Measurements from ENCODE around the gene ATPAF1. TPM values are rescaled to one million over a fixed set of nuclear protein-coding genes. Genes with fewer than 3 reads are reported as not detected.
"Not testable (repeated sequence)": the region's sequence is repeated elsewhere in the genome, so short reads cannot be mapped to it uniquely, and the experiment has no call there.

ATPAF1 gene
- total RNA-seq, 1 donor from 2014 or later = 24.5 TPM

DNA sequence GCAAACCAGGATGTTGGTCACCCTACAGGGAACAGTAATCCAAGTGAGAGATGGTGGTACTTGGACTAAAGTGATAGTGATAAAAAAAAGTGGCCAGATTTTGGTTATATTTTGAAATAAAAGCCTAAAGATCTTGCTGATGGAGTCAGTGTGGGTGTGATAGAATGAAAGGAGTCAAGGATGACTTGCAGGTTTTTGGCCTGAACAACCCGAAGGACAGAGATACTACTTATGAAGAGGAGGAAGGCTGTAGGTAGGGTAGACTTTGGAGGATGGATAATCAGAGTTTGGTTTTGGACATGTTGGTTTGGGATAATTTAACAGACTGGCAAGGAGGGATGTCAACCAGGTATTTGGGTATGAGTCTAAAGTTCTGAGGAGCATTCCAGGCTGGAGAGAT, 2.0 kb upstream of the ATPAF1 start:
- ATAC-seq (ENCODE audit: low read depth) = no peak
- H3K4me3 Mint-ChIP-seq = no peak overlapping the region
- DNase-seq = no peak
- CTCF ChIA-PET = no interaction called here
- H3K27me3 Mint-ChIP-seq = no peaks in the 10 kb centered on the region
- POLR2A ChIA-PET = no interaction called here
- H3K36me3 Mint-ChIP-seq (ENCODE audit: low read depth) = peaks cover 21% of the 10 kb centered on the region
- intact Hi-C loops (cut with micrococcal nuclease) = no loop called here
- H3K27ac Mint-ChIP-seq = no peak overlapping the region
- TF ChIP-seq, protein P1, sequence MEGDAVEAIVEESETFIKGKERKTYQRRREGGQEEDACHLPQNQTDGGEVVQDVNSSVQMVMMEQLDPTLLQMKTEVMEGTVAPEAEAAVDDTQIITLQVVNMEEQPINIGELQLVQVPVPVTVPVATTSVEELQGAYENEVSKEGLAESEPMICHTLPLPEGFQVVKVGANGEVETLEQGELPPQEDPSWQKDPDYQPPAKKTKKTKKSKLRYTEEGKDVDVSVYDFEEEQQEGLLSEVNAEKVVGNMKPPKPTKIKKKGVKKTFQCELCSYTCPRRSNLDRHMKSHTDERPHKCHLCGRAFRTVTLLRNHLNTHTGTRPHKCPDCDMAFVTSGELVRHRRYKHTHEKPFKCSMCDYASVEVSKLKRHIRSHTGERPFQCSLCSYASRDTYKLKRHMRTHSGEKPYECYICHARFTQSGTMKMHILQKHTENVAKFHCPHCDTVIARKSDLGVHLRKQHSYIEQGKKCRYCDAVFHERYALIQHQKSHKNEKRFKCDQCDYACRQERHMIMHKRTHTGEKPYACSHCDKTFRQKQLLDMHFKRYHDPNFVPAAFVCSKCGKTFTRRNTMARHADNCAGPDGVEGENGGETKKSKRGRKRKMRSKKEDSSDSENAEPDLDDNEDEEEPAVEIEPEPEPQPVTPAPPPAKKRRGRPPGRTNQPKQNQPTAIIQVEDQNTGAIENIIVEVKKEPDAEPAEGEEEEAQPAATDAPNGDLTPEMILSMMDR (IDR thresholded peaks at IDR 0.05) = no peak
- peaks cover 16% of the 10 kb centered on the region for H3K4me1 Mint-ChIP-seq
- no peaks in the 10 kb centered on the region for H3K9me3 Mint-ChIP-seq

DNA sequence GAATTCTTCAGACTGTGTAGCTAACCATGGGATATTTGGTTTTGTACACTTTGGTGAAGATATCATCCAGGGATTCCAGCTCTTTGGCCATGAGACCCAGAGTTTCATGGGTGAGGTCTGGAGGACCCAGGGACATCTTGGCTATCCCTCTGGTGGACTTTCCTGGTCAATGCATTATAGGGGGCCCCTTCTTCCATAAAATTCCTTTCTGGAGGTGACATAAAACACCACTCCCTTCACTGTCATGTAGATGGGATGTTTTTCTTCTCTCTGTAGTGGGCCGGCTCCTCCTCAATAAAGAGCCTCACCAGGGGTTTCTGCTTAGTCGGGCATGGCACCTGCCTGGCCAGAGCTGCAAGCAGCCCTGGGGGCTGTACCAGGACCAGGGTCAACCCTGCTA, 2.2 kb downstream of the ATPAF1 start:
- Mint-ChIP-seq H3K4me1 (peaks cover 16% of the 10 kb centered on the region), H3K27ac (no peak overlapping the region), H3K36me3 (ENCODE audit: low read depth) (peaks cover 16% of the 10 kb centered on the region), H3K27me3 (no peaks in the 10 kb centered on the region), H3K9me3 (no peaks in the 10 kb centered on the region), H3K4me3 (no peak overlapping the region)
- TF ChIP-seq, protein P1 (IDR thresholded peaks at IDR 0.05) = no peak
- ChIA-PET POLR2A (no interaction called here), CTCF (no interaction called here)
- ATAC-seq (ENCODE audit: low read depth) (no peak), DNase-seq (no peak)
- intact Hi-C loops (cut with micrococcal nuclease) = loop anchor here (5.0 kb wide), 2 partner anchors 49 to 64 kb away; partner anchors contain the start of genes MKNK1 and MOB3C

DNA sequence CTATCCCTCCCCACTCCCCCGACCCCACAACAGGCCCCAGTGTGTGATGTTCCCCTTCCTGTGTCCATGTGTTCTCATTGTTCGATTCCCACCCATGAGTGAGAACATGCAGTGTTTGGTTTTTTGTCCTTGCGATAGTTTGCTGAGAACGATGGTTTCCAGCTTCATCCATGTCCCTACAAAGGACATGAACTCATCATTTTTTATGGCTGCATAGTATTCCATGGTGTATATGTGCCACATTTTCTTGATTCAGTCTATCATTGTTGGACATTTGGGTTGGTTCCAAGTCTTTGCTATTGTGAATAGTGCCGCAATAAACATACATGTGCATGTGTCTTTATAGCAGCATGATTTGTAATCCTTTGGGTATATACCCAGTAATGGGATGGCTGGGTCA, 5.2 kb downstream of the ATPAF1 start:
- DNase-seq, POLR2A ChIA-PET: not testable (repeated sequence)

DNA sequence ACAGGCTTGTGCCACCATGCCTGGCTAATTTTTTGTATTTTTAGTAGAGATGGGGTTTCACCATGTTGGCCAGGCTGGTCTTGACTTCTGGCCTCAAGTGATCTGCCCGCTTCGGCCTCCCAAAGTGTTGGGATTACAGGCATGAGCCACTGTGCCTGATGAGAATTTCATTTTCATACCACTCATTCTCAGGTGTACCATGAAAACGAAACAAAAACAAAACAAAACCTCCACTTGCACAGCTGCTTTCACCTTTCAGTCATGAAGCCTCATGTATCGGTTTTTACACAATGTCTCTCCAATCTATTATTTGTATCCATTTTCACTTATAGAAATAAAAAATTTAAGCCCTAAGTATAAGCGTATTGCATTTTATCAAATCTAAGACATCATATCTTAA, 8.0 kb downstream of the ATPAF1 start:
- ATAC-seq (ENCODE audit: low read depth); H3K27me3 Mint-ChIP-seq; H3K4me1 Mint-ChIP-seq; H3K9me3 Mint-ChIP-seq; DNase-seq; H3K27ac Mint-ChIP-seq; POLR2A ChIA-PET; intact Hi-C loops (cut with micrococcal nuclease); CTCF ChIA-PET; H3K4me3 Mint-ChIP-seq: not testable (repeated sequence)
- peaks cover 51% of the 10 kb centered on the region for H3K36me3 Mint-ChIP-seq (ENCODE audit: low read depth)

More for the DNA sequence above, 5.2 kb downstream of the ATPAF1 start:
- H3K9me3 Mint-ChIP-seq; CTCF ChIA-PET; intact Hi-C loops (cut with micrococcal nuclease); H3K27me3 Mint-ChIP-seq; ATAC-seq (ENCODE audit: low read depth); H3K4me3 Mint-ChIP-seq; H3K27ac Mint-ChIP-seq: not testable (repeated sequence)
- peaks cover 16% of the 10 kb centered on the region for H3K4me1 Mint-ChIP-seq
- peaks cover 28% of the 10 kb centered on the region for H3K36me3 Mint-ChIP-seq (ENCODE audit: low read depth)

DNA sequence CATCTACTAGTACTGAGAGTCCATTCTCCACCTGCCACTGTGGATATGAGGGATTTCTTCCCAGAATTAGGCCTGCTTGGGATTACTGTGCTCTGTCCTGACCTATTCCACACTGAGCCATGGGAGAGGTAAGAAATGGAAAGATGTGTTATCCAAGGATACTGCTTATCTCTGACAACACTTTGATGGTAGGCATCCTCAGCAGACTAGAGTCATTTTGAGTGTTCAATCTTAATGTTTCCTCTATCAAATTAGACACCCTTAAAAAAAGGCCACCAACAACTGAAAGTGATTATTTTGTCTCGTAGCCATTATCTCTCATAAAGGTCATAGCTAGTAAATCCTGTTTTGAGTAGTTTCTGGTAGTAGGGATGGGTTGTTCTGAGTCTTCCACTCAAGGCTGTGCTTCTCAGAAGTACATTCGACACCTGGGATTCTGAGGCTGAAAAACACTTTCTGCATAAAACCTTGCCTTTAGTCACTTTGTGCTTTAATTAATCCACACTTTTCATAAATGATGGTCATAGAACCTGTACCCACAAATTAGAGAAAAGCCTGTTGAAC, 8.8 kb downstream of the ATPAF1 start:
- intact Hi-C loops (cut with micrococcal nuclease) = no loop called here
- Mint-ChIP-seq H3K4me3 (no peak overlapping the region), H3K4me1 (no peaks in the 10 kb centered on the region), H3K36me3 (ENCODE audit: low read depth) (peaks cover 54% of the 10 kb centered on the region), H3K27ac (no peak overlapping the region), H3K27me3 (no peaks in the 10 kb centered on the region), H3K9me3 (peaks cover 4% of the 10 kb centered on the region)
- ChIA-PET CTCF (no interaction called here), POLR2A (no interaction called here)
- ATAC-seq (ENCODE audit: low read depth) (no peak), DNase-seq (no peak)
- TF ChIP-seq, protein P1 (IDR thresholded peaks at IDR 0.05) = no peak

DNA sequence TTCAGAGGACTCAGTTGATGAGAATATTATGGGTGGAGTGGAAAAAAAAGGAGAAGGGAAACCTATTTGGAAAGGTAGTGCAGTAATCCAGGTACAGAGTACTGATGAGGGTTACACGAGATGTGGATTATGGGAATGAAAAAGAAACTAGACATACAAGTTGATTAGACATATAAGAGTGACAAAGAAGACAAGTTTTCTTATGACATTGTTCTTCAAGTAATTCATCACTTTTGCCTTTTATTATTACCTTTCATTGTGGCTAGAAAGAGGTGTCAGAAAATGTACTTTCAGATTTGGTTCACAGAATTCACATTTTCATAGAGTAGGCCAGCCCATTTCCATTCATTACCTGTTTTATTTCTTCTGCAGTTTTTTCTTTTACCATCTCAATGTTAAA, 10.4 kb downstream of the ATPAF1 start:
- Mint-ChIP-seq H3K27me3 (no peaks in the 10 kb centered on the region), H3K27ac (no peak overlapping the region), H3K4me3 (no peak overlapping the region), H3K9me3 (peaks cover 4% of the 10 kb centered on the region), H3K36me3 (ENCODE audit: low read depth) (peaks cover 57% of the 10 kb centered on the region), H3K4me1 (no peaks in the 10 kb centered on the region)
- intact Hi-C loops (cut with micrococcal nuclease) = no loop called here
- ATAC-seq (ENCODE audit: low read depth) (no peak), DNase-seq (no peak)
- ChIA-PET CTCF (no interaction called here), POLR2A (no interaction called here)
- TF ChIP-seq, protein P1 (IDR thresholded peaks at IDR 0.05) = no peak

Measured in activated B cell treated with CpG ODN at 0.5 μM for 24 hours (primary cell).